HG03558 (cell line): ENCODE data around the gene LGALS4.
"Not testable (repeated sequence)": the region's sequence is repeated elsewhere in the genome, so short reads cannot be mapped to it uniquely, and the experiment has no call there.

Source experiments
- ATAC-seq: cut with Tn5 transposase; IDR thresholded peaks from one replicate; pipeline ENCODE4 v1.9.1; 2021; ENCODE audit warnings: moderate number of reproducible peaks; ENCODE audit not compliant: unreplicated experiment; ENCODE audit errors: extremely low read depth

LGALS4 gene

DNA sequence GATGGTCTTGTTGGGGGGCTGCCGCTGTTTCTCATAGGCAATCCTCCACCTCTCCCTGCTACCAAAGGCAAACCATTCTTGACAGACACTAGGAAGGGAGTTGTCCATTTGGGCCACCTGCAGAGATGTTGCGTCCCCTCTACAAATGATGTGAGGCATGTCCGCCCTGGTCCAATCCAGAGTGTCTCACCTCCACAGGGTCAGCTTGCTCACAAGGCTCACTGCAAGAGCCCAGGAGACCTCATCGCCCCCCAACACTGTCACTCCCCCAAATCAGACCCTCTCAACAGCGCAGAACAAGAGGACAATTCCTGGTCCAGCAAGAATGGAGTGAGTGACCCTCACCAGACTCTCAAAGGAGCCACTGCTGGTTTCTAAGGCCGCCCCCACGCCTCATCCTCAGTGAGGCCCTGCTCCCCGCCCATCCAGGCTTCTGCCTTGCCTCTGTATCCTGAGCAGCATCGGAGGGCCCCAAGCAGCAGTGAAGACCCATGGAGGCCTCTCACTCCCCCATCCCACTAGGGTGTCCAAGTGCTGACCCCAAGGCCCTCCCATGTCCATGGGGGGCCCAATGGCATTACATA is 30.5 kb upstream of the LGALS4 start:
- ATAC-seq: no peak

GRCh38 chr19:38842439-38843174 is 29.9 kb upstream of the LGALS4 start:
- ATAC-seq: no peak

DNA sequence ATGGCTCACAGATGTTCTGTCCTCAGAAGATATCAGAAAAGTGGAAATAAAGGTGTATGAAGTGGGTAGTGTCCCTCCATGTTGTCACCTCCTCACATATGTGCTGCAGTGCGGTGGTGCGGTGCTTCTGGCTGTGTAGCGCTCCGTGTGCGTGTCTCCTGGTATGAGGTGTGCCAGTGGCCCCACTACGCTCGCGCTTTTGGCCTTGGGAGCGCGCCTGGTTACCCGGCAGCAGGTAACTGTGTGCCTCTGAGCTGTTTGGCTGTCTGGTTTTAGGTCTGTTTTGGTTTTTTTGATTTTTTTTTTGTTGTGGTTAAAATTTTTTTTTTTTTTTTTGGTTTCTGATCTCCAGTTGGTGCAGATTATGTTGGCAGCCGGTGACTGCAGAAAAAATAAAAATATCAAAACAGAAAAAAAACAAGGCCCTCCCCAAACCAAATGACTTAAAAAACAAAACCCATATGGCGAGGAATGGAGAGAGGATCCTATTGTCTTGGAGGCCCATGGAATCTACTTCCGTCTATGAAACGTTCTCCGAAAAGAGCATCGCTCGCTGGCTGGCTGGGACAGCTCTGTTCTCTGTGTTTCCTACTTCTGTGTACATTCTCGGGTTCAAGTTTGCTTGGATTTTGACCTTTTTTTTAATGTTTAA is 29.2 kb upstream of the LGALS4 start:
- ATAC-seq: no peak

DNA sequence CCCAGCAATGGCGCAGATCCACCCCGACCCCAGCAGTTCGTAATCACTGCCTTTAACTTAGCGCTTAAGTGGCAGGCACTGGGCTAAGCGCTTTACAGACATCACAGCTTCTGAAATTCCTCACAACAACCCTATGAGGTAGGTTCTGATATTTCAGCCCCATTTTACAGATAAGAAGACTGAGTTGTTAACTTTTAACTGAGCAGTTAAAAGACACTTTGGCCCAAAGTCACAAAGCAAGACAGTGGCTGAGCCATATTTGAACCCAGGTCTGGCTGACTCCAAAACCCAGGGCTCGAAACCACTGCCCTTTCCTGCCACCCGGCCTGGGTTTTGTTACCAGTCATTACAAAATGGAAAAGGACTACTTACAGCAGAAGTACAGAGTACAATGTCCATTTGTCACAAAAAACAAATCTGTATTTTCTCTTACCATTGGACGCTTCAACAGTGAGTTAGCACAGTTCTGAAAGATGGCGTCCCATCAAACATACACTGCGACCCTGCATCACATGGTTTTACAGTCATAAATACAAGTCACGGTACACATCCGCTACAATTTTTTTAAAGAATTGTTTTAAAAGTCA is 28.5 kb upstream of the LGALS4 start:
- no peak for ATAC-seq

GRCh38 chr19:38840583-38840968 is 27.8 kb upstream of the LGALS4 start:
- no peak for ATAC-seq

GRCh38 chr19:38839816-38840582 is 27.3 kb upstream of the LGALS4 start:
- no peak for ATAC-seq

DNA sequence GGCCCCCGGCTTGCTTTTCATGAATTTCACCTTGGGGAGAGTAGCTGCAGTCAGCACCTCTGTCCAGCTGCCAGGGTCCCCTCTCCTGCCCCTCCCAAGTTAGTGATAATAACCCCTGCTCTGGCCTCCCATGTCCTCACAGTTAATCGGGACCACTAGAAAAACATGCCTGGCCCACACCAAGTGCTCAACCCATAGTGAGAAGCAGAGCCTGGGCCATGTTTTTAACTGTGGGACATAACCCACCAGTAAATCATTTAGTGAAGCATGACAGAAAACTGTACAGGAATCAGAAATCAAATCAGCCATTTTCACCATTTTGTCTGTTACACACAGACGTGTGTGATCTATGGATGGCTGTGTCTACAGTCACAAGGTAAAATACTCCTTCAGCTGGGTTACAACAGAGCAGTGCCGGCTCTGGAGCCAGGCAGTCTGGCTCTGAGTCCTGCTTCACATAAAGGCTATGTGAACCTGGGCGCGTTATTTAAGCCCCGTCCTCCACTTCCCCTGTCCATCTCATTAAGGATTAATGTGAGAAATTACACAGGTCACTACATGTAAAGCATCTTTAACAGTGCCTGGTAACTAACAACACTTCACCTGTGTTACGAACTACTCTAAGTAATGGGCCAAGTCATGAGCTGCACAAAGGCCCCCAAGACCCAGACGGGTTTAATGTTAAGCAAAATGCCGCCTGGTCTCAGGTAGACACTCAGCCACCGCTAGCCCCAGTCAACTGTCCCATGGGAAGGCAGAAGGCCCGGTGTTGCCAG is 26.4 kb upstream of the LGALS4 start:
- ATAC-seq: no peak

DNA sequence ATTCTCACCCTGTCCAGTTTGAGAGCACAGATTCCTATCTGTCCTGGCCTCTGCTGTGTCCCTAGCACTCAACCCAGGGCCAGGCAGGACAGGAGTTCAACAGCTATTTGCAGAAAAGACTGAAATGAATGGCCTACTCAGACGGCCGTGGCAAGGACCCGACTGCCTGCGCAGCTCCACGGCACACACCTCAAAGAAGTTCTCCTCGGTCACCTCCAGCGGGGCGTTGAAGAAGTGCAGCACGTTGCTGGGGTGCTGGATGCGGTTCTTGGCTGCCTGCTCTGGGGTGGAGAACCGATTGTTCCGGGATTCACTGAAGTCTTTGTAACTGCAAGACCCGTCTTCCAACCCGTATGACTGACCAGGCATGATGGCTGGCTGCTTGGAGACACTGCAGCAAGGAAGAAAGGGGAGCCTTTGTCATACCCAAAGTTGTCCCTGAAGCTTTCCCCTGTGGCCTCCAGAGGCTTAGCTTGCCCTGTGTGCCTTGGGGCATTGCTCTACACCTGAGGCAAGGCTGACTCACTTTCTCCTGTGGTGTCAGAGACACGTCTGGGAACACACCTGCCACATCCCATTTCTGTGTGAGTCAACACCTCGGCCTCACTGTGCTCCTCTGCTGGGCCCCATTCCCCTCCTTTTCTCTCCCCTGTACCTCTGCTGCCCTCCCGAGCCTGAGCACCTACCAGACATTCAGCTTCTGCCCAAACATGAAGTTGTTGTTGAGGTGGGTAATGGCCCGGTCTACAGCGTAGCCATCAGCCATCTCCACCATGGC is 25.7 kb upstream of the LGALS4 start:
- ATAC-seq: no peak

- no peak for ATAC-seq
These were observed 24.9 kb upstream of the LGALS4 start for GRCh38 chr19:38837656-38838121.

DNA sequence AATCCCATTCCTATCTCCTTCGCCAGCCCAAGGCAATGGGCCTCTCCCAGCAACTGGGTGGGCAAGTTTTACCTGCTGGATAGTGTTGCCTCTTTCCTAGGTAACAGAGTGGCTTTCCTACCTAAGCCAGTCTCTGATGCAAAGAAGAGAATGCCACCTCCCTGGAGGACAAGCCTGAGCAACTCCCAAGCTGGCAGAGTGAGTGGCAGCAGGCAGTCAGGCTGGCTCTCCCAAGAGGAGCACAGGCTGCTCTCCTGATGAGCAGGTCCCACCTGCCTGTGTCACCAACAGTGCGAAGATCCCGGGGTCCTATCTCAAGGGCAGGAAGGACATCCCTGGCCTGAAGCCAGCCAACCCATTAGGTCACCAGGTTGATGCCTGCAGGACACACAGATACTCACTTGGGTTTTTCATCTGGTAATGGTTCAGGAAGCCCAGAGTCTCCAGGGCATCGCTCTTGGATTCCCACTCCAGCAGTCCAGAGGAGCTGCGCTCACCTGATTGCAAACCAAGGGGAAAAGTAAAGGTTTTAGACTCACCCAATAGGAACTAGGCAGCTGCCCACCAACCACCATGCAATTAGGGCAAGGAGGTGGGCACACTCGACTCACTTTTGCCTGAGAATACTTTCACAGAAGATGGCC is 24.4 kb upstream of the LGALS4 start:
- no peak for ATAC-seq

DNA sequence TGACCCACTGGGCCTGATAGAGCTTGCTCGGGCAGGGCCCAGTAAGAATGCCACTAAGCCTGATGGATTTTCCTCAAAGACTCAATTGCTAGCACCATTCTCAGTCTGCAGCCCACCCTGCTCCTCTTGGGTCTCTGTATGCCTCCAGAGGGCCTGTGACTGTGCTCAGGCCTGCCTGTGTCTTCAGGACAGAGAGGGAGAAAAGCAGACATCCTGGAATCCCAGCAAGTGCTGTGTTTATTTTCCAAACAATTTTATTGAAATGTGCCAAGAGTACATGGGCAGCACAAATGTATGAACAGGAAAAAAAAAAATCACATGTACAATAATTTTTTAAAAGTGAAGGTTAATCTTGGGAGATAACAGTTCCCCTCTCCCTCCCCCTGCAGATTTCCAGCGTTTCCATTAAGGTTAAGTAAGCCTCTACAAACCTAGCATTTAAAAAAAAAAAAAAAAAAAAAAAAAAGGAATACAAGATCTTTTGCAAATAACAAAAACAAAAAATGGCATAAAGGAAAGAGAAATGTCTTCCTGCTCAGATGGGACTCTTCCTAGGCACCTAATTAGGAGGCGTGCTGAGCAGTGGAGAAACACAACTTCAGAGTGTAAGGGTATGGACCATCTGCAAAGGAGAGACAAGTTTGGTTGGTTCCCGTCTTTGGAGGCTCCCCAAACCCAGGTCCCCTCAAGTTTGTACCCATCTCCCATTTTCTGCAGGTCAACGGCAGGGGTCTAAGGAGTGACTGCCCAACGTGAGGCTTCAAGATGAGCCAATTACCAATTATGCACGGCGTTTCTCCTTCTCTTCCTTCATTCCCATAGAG is 23.6 kb upstream of the LGALS4 start:
- ATAC-seq: no peak

- no peak for ATAC-seq
These were observed 21.8 kb upstream of the LGALS4 start for GRCh38 chr19:38834590-38834989.

DNA sequence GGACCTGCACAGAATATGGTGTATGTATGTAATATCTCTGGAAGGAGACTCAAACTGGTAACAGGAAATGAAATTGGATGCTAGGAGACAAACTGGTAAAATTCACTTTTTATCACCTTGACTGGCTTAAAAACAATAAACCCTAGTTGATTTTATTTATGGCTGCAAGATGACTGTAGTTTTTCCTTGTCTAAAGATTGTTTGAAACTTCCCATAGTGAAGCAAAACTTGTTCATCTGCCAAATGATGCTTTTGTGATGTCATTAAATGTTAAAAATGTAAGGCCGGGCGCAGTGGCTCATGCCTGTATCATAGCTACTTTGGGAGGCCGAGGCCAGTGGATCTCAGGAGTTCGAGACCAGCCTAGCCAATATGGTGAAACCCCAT is 21.4 kb upstream of the LGALS4 start:
- ATAC-seq: no peak

DNA sequence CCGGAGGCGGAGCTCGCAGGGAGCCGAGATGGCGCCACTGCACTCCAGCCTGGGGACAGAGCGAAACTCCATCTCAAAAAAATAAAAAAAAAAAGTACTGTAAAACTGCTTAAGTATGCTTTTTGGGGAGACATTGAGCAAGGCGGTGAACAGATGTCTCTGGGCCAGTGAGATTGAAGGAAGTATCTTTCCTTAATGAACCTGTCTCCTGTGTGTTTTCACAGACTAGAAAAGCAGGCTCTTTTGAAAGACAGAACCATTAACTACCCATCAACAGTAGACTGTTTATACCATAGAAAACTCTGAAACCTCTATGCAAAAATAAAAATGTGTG is 20.3 kb upstream of the LGALS4 start:
- ATAC-seq: no peak

- no peak for ATAC-seq
These were observed 18.4 kb upstream of the LGALS4 start for GRCh38 chr19:38831142-38831605.

DNA sequence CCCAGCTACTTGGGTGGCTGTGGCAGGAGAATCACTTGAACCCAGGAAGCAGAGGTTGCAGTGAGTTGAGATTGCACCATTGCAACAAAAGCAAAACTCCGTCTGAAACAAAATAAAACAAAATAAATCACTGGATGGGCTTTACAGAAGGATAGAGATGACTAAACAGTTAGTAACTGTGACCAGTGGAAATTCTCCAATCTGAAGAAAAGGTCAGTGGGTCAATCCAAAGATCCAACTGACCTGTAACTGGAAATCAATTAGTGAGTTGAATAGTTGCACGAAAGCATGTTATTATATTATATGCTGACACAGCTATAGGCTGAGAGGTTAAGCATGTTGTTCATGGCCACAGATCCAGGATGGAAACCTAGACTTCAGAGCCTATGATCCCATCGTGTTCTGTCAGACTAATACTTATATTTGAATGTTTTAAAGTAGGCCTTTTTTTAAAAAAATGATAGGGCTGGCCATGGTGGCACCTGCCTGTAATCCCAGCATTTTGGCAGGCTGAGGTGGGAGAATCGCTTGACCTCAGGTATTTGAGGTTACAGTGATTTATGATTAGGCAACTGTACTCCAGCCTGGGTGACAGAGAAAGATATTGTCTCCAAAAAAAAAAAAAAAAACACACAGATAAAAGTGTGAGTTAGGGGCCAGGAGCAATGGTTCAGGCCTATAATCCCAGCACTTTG is 17.4 kb upstream of the LGALS4 start:
- ATAC-seq: no peak

GRCh38 chr19:38829203-38829602 is 16.5 kb upstream of the LGALS4 start:
- ATAC-seq: not testable (repeated sequence)
